Muscle layer of colon (tissue), 2 donors: ENCODE data around the gene HSF2.

Source experiments
- H3K27ac ChIP-seq: one replicate; pipeline ENCODE4 v1.7.0; 2013; ENCODE audit warnings: low read depth, mild to moderate bottlenecking, low read length, moderate library complexity
- H3K27me3 ChIP-seq, 2 donors: one replicate each; pipeline ENCODE4 v1.7.0; 2013; ENCODE audit warnings: low read length in 2 of 2, mild to moderate bottlenecking in 2 of 2; ENCODE audit not compliant: insufficient read depth in 2 of 2, control insufficient read depth in 1 of 2
- H3K36me3 ChIP-seq: one replicate; pipeline ENCODE4 v1.7.0; 2013; ENCODE audit warnings: mild to moderate bottlenecking, low read length; ENCODE audit not compliant: insufficient read depth
- H3K4me1 ChIP-seq: one replicate; pipeline ENCODE4 v1.7.0; 2013; ENCODE audit warnings: mild to moderate bottlenecking, low read length; ENCODE audit not compliant: insufficient read depth
- H3K4me3 ChIP-seq, 2 donors: one replicate each; pipeline ENCODE4 v1.7.0; 2013; ENCODE audit warnings: low read length in 2 of 2, low read depth in 1 of 2, mild to moderate bottlenecking in 1 of 2, moderate library complexity in 1 of 2
- H3K9ac ChIP-seq: one replicate; pipeline ENCODE4 v1.7.0; 2013; ENCODE audit warnings: low read length
- H3K9me3 ChIP-seq: one replicate; pipeline ENCODE4 v1.7.0; 2013; ENCODE audit warnings: mild to moderate bottlenecking, low read length
- donor health status: abdominal sarcoma.
- donor health status: Adenocarcinoma of cecum.

Gene HSF2

GRCh38 chr6:122376246-122376645 lies 23.2 kb upstream of the HSF2 start:
- no peak overlapping the region for H3K27ac ChIP-seq
- H3K4me1 ChIP-seq: no peaks in the 10 kb centered on the region
- H3K27me3 ChIP-seq: no peaks in the 10 kb centered on the region
- H3K9ac ChIP-seq: no peak overlapping the region
- no peaks in the 10 kb centered on the region for H3K36me3 ChIP-seq
- no peak overlapping the region for H3K4me3 ChIP-seq
- no peaks in the 10 kb centered on the region for H3K9me3 ChIP-seq

GRCh38 chr6:122381494-122382265 lies 17.8 kb upstream of the HSF2 start:
- H3K27me3 ChIP-seq: no peaks in the 10 kb centered on the region

GRCh38 chr6:122385857-122386612 lies 13.4 kb upstream of the HSF2 start:
- no peaks in the 10 kb centered on the region for H3K27me3 ChIP-seq
- H3K4me3 ChIP-seq: no peak overlapping the region
- H3K9ac ChIP-seq: no peak overlapping the region
- H3K36me3 ChIP-seq: no peaks in the 10 kb centered on the region
- H3K9me3 ChIP-seq: no peaks in the 10 kb centered on the region
- no peak overlapping the region for H3K27ac ChIP-seq
- peaks cover 12% of the 10 kb centered on the region for H3K4me1 ChIP-seq

More at GRCh38 chr6:122381494-122382265, 17.8 kb upstream of the HSF2 start:
- Histone ChIP-seq H3K27ac (no peak overlapping the region), H3K9ac (no peak overlapping the region), H3K36me3 (no peaks in the 10 kb centered on the region), H3K4me3 (no peak overlapping the region), H3K4me1 (no peaks in the 10 kb centered on the region), H3K9me3 (no peaks in the 10 kb centered on the region)

- Histone ChIP-seq H3K27ac (no peak overlapping the region), H3K9ac (no peak overlapping the region), H3K27me3 (no peaks in the 10 kb centered on the region), H3K4me1 (peaks cover 16% of the 10 kb centered on the region), H3K9me3 (no peaks in the 10 kb centered on the region), H3K4me3 (no peak overlapping the region), H3K36me3 (no peaks in the 10 kb centered on the region)
Measured at GRCh38 chr6:122388945-122389344, 10.5 kb upstream of the HSF2 start.

- Histone ChIP-seq H3K4me3 (no peak overlapping the region), H3K9ac (no peak overlapping the region), H3K27ac (no peak overlapping the region), H3K9me3 (no peaks in the 10 kb centered on the region), H3K27me3 (no peaks in the 10 kb centered on the region), H3K4me1 (peaks cover 16% of the 10 kb centered on the region), H3K36me3 (no peaks in the 10 kb centered on the region)
Measured at GRCh38 chr6:122389704-122390372, 9.6 kb upstream of the HSF2 start.

- H3K9me3 ChIP-seq: no peaks in the 10 kb centered on the region
- H3K9ac ChIP-seq: no peak overlapping the region
- no peak overlapping the region for H3K4me3 ChIP-seq
- no peaks in the 10 kb centered on the region for H3K27me3 ChIP-seq
- H3K27ac ChIP-seq: no peak overlapping the region
- H3K36me3 ChIP-seq: no peaks in the 10 kb centered on the region
- H3K4me1 ChIP-seq: peaks cover 16% of the 10 kb centered on the region
Measured at GRCh38 chr6:122392564-122393350, 6.7 kb upstream of the HSF2 start.

- Histone ChIP-seq H3K4me1 (peaks cover 16% of the 10 kb centered on the region), H3K27ac (no peak overlapping the region), H3K27me3 (no peaks in the 10 kb centered on the region), H3K36me3 (no peaks in the 10 kb centered on the region), H3K9ac (no peak overlapping the region), H3K9me3 (no peaks in the 10 kb centered on the region), H3K4me3 (no peak overlapping the region)
Measured at GRCh38 chr6:122393351-122393896, 6.0 kb upstream of the HSF2 start.

- no peaks in the 10 kb centered on the region for H3K36me3 ChIP-seq
- H3K4me3 ChIP-seq: no peak overlapping the region
- no peaks in the 10 kb centered on the region for H3K9me3 ChIP-seq
- H3K27me3 ChIP-seq: no peaks in the 10 kb centered on the region
- H3K4me1 ChIP-seq: peaks cover 21% of the 10 kb centered on the region
- H3K9ac ChIP-seq: no peak overlapping the region
- H3K27ac ChIP-seq: no peak overlapping the region
Measured at GRCh38 chr6:122394016-122394415, 5.4 kb upstream of the HSF2 start.

GRCh38 chr6:122399055-122399347 lies 451 bp upstream of the HSF2 start:
- no peaks in the 10 kb centered on the region for H3K9me3 ChIP-seq
- no peaks in the 10 kb centered on the region for H3K36me3 ChIP-seq
- H3K4me3 ChIP-seq: peak overlapping the region in 1 of 2 donors; percentile 43
- H3K9ac ChIP-seq: no peak overlapping the region
- H3K27me3 ChIP-seq: no peaks in the 10 kb centered on the region
- H3K4me1 ChIP-seq: peaks cover 22% of the 10 kb centered on the region
- peak overlapping the region; percentile 68 for H3K27ac ChIP-seq

- peak overlapping the region; percentile 80 to 86 for H3K4me3 ChIP-seq
Measured at GRCh38 chr6:122400121-122400450, 634 bp downstream of the HSF2 start.

More at GRCh38 chr6:122400121-122400450, 634 bp downstream of the HSF2 start:
- Histone ChIP-seq H3K9ac (peak overlapping the region; percentile 68), H3K27me3 (no peaks in the 10 kb centered on the region), H3K27ac (peak overlapping the region; percentile 79), H3K36me3 (no peaks in the 10 kb centered on the region), H3K4me1 (peaks cover 22% of the 10 kb centered on the region), H3K9me3 (no peaks in the 10 kb centered on the region)
